Hepatocyte (in vitro differentiated cells): ENCODE measurements around the gene C19orf12.

Experiments
- CTCF ChIP-seq: fragments of 200-600 bp; sonication (generic); IDR thresholded peaks from 2 replicates; pipeline ENCODE4 v1.5.1; 2016; ENCODE audit warnings: antibody characterized with exemption, mild to moderate bottlenecking; ENCODE audit not compliant: poor library complexity
- EZH2 ChIP-seq: fragments of 200-600 bp; sonication (generic); IDR thresholded peaks from 2 replicates; pipeline ENCODE4 v1.6.1; 2016; ENCODE audit warnings: antibody characterized with exemption, mild to moderate bottlenecking, borderline replicate concordance
- EZH2phosphoT487 ChIP-seq: fragments of 200-600 bp; sonication (generic); IDR thresholded peaks from one replicate; pipeline ENCODE4 v1.6.1; 2018; ENCODE audit warnings: antibody characterized with exemption, mild to moderate bottlenecking, low read depth, moderate library complexity; ENCODE audit not compliant: unreplicated experiment, severe bottlenecking

GRCh38 chr19:29681422-29682235 is 33.4 kb downstream of the C19orf12 start:
- TF ChIP-seq EZH2 = no peak
- TF ChIP-seq CTCF = no peak
- no peak for TF ChIP-seq EZH2phosphoT487
